Measurements from ENCODE around the gene HAUS7. TPM values are rescaled to one million over a fixed set of nuclear protein-coding genes. Genes with fewer than 3 reads are reported as not detected.

HAUS7 gene
- total RNA-seq, 4 donors from 2014 or later = 8.2 to 156 (median 16.0) TPM

- H3K36me3 ChIP-seq = no peaks in the 10 kb centered on the region
- H3K27me3 ChIP-seq = no peaks in the 10 kb centered on the region
- peak; percentile 19 to 44 (median 34) for TF ChIP-seq CTCF (IDR thresholded peaks at IDR 0.05)
- no peak for TF ChIP-seq POLR2A (IDR thresholded peaks at IDR 0.05)
- no peaks in the 10 kb centered on the region for H3K9me3 ChIP-seq
- H3K27ac ChIP-seq = no peak overlapping the region
- DNase-seq = peak in 2 of 3 donors; percentile 32 to 69
- no peaks in the 10 kb centered on the region for H3K4me1 ChIP-seq
- no peak overlapping the region for H3K4me3 ChIP-seq
These were observed 9.6 kb downstream of the HAUS7 start for GRCh38 chrX:153460826-153461225.

GRCh38 chrX:153459986-153460385 lies 10.4 kb downstream of the HAUS7 start:
- H3K4me1 ChIP-seq = no peaks in the 10 kb centered on the region
- no peaks in the 10 kb centered on the region for H3K27me3 ChIP-seq
- H3K36me3 ChIP-seq = peaks cover 0 to 3% (median 0%) of the 10 kb centered on the region in 3 donors
- no peak overlapping the region for H3K27ac ChIP-seq
- no peak overlapping the region for H3K4me3 ChIP-seq
- no peak for DNase-seq
- no peaks in the 10 kb centered on the region for H3K9me3 ChIP-seq
- TF ChIP-seq CTCF (IDR thresholded peaks at IDR 0.05) (no peak), POLR2A (IDR thresholded peaks at IDR 0.05) (no peak)

- TF ChIP-seq CTCF (IDR thresholded peaks at IDR 0.05) (no peak), POLR2A (IDR thresholded peaks at IDR 0.05) (no peak)
- Histone ChIP-seq H3K9me3 (no peaks in the 10 kb centered on the region), H3K27ac (no peak overlapping the region), H3K4me3 (no peak overlapping the region), H3K4me1 (no peaks in the 10 kb centered on the region), H3K36me3 (peaks cover 0 to 7% (median 0%) of the 10 kb centered on the region in 3 donors), H3K27me3 (no peaks in the 10 kb centered on the region)
- no peak for DNase-seq
These were observed 11.9 kb downstream of the HAUS7 start for GRCh38 chrX:153458476-153458875.

GRCh38 chrX:153457827-153458466 lies 12.4 kb downstream of the HAUS7 start:
- Histone ChIP-seq H3K36me3 (peaks cover 0 to 7% (median 0%) of the 10 kb centered on the region in 3 donors), H3K9me3 (no peaks in the 10 kb centered on the region), H3K27ac (no peak overlapping the region), H3K27me3 (no peaks in the 10 kb centered on the region), H3K4me1 (no peaks in the 10 kb centered on the region), H3K4me3 (no peak overlapping the region)
- no peak for DNase-seq
- TF ChIP-seq POLR2A (IDR thresholded peaks at IDR 0.05) = no peak
- TF ChIP-seq CTCF (IDR thresholded peaks at IDR 0.05) = no peak

DNA sequence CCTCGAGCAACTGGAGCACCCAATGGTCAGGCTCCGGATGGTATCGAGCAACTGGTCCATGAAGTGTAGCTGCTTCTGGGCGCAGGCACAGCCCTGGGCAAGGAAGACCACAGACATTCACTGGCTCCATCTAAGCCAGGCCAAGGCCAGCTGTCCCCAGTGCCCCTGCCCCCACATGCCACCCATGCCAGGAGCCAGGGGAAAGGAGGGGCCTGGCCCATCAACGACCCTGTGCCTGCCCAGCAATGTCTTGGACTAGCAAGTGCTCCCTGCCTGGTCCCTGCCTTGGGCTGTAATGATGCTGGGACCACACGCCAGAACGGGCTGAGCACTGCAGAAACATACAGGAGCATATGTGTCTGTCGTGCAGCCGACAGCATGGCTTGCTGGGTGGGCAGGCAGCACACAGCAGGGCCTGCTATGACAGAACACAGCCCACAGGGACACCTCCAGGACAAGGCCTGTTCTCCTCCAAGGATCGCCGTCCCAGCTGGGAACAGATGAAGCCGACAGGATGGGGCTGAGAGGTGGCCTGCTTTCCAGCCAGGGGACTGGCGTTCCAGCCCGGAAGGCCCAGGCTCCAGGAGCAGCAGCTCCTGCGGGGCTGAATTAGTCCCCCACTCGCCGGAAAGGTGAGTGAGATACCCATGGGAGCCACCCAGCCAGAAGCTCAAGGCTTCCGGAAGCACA lies 13.1 kb downstream of the HAUS7 start:
- Histone ChIP-seq H3K27me3 (no peaks in the 10 kb centered on the region), H3K4me1 (no peaks in the 10 kb centered on the region), H3K4me3 (no peak overlapping the region), H3K27ac (no peak overlapping the region), H3K36me3 (peaks cover 0 to 7% (median 0%) of the 10 kb centered on the region in 3 donors), H3K9me3 (no peaks in the 10 kb centered on the region)
- DNase-seq = no peak
- no peak for TF ChIP-seq POLR2A (IDR thresholded peaks at IDR 0.05)
- no peak for TF ChIP-seq CTCF (IDR thresholded peaks at IDR 0.05)

Data from Peyer's patch (tissue), 4 donors.